ENCODE measurements around the gene ISOC2. TPM values are rescaled to one million over a fixed set of nuclear protein-coding genes. Genes with fewer than 3 reads are reported as not detected.

Gene ISOC2
- total RNA-seq, 1 experiment from 2014 or later = 72.2 TPM

DNA sequence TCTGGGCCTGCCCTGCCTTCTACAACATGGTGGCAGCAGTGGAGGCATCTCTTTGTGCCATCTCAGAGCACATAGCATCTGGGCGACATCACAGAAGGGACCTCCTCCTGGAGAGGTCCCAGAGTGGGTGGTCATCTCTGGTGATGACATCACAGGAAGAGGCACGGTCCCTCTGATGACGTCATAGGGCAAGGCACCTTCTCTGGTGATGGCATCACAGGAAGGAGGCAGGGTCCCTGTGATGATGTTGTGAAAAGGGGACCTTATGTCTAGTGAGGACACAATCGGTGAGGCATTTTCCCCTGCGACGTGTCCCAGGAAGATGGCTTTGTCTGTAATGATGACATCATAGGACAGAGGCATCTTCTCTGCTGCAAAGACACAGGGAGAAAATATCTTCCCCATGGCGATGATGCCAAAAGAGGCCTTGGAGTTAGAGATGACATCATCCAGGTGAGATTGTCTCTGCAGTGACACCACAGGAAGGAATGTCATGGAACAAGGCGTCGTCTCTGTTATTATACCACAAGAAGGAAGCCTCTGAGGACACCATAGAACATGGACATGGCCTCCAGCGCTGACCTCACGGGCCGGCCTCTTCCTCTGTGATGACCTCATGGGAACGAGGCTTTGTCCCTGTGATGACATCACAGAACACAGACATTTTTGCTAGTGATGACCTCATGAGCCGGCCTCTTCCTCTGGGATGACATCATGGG is 29.0 kb downstream of the ISOC2 start:
- TF ChIP-seq, protein P1, sequence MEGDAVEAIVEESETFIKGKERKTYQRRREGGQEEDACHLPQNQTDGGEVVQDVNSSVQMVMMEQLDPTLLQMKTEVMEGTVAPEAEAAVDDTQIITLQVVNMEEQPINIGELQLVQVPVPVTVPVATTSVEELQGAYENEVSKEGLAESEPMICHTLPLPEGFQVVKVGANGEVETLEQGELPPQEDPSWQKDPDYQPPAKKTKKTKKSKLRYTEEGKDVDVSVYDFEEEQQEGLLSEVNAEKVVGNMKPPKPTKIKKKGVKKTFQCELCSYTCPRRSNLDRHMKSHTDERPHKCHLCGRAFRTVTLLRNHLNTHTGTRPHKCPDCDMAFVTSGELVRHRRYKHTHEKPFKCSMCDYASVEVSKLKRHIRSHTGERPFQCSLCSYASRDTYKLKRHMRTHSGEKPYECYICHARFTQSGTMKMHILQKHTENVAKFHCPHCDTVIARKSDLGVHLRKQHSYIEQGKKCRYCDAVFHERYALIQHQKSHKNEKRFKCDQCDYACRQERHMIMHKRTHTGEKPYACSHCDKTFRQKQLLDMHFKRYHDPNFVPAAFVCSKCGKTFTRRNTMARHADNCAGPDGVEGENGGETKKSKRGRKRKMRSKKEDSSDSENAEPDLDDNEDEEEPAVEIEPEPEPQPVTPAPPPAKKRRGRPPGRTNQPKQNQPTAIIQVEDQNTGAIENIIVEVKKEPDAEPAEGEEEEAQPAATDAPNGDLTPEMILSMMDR (conservative IDR thresholded peaks at IDR 0.05) = no peak
- H2BK12ac ChIP-seq (ENCODE audit: insufficient read length, low read depth, low read length) = no peak overlapping the region
- no peaks in the 10 kb centered on the region for H3K4me1 ChIP-seq (ENCODE audit: insufficient read depth, low read length)
- H4K5ac ChIP-seq (ENCODE audit: insufficient read length, low read depth, low read length) = no peak overlapping the region
- H4K20me1 ChIP-seq (ENCODE audit: control insufficient read depth, insufficient read depth, insufficient read length) = no peaks in the 10 kb centered on the region
- H4K8ac ChIP-seq (replicated peaks; ENCODE audit: insufficient read length, low read depth, low read length) = no peak overlapping the region
- no peak overlapping the region for H3K9ac ChIP-seq (ENCODE audit: extremely low read depth, insufficient read length, low read length)
- H3K27ac ChIP-seq (ENCODE audit: insufficient read length, low read depth, low read length) = no peak overlapping the region
- no peak overlapping the region for H2BK5ac ChIP-seq (ENCODE audit: insufficient read length, low read length)
- H2BK120ac ChIP-seq (ENCODE audit: low read depth, low read length, poor library complexity, severe bottlenecking) = no peak overlapping the region
- no peak for DNase-seq
- Mint-ChIP-seq H3K4me3 (no peak overlapping the region), H3K27ac (no peak overlapping the region), H3K4me1 (peaks cover 5 to 8% of the 10 kb centered on the region in 2 experiments; a peak in 3 of 4 replicates), H3K9me3 (peaks cover 6 to 10% of the 10 kb centered on the region in 2 experiments; a peak in 3 of 5 replicates), H3K36me3 (ENCODE audit: insufficient read depth in 1 of 3, low read depth in 3 of 3) (peaks cover 0 to 2% (median 0%) of the 10 kb centered on the region in 3 experiments; a peak in 1 of 7 replicates), H3K27me3 (ENCODE audit: low read depth) (peaks cover 22% of the 10 kb centered on the region)
- no peaks in the 10 kb centered on the region for H3K27me3 ChIP-seq (ENCODE audit: insufficient read depth, low read length)
- no peak overlapping the region for H2BK15ac ChIP-seq (ENCODE audit: low read depth, low read length)
- H3K9me3 ChIP-seq (ENCODE audit: control insufficient read depth, low read depth, low read length) = no peaks in the 10 kb centered on the region
- no peak overlapping the region for H3K18ac ChIP-seq (ENCODE audit: insufficient read length, low read depth, low read length)
- H3K79me1 ChIP-seq (ENCODE audit: insufficient read depth, low read depth, low read length, poor library complexity, severe bottlenecking) = no peaks in the 10 kb centered on the region
- no peak overlapping the region for H2AK5ac ChIP-seq (ENCODE audit: insufficient read length, low read length)
- H3K79me2 ChIP-seq (ENCODE audit: insufficient read depth, low read length) = no peaks in the 10 kb centered on the region
- no peak overlapping the region for H3K56ac ChIP-seq (ENCODE audit: insufficient read length, low read depth, low read length)
- no peak overlapping the region for H2AFZ ChIP-seq (ENCODE audit: low read length)
- H3T11ph ChIP-seq (ENCODE audit: low read length) = no peak overlapping the region
- no peak overlapping the region for H4K91ac ChIP-seq (ENCODE audit: insufficient read length, low read depth, low read length)
- H3K4ac ChIP-seq (ENCODE audit: low read depth, low read length) = no peak overlapping the region
- H3K23me2 ChIP-seq (ENCODE audit: insufficient read length, low read depth, low read length, poor library complexity, severe bottlenecking) = peaks cover 3% of the 10 kb centered on the region
- H3K23ac ChIP-seq (ENCODE audit: insufficient read length, low read depth, low read length) = no peak overlapping the region
- no peak overlapping the region for H3K14ac ChIP-seq (ENCODE audit: insufficient read depth, low read length)
- H3K4me2 ChIP-seq (ENCODE audit: insufficient read depth, insufficient read length, low read length) = no peak overlapping the region
- no peak overlapping the region for H2BK20ac ChIP-seq (ENCODE audit: low read depth, low read length, poor library complexity, severe bottlenecking)
- no CpG with 5 or more reads among the region's 14 CpGs for WGBS (ENCODE audit: extremely low coverage, insufficient read length, low lambda C conversion rate)

Measured in H9 (cell line).